Thymus (tissue), 11 donors: ENCODE measurements around the gene LRP1B. TPM values are rescaled to one million over a fixed set of nuclear protein-coding genes. Genes with fewer than 3 reads are reported as not detected.

Source experiments
- DNase-seq, 9 donors: peaks; one replicate each; pipeline ENCODE4 v3.0.0-alpha.2; 2013; ENCODE audit warnings: low spot score in 9 of 9, low read depth in 6 of 9, missing footprints in 1 of 9
- H3K27ac ChIP-seq, 2 donors: one replicate each; pipeline ENCODE4 v1.5.1; 2013; ENCODE audit warnings: control low read depth in 1 of 2, low read depth in 1 of 2, low read length in 1 of 2, mild to moderate bottlenecking in 1 of 2, moderate library complexity in 1 of 2
- H3K27me3 ChIP-seq, 2 donors: one replicate each; pipeline ENCODE4 v1.5.1; 2013; ENCODE audit warnings: low read length in 1 of 2; ENCODE audit not compliant: control insufficient read depth in 2 of 2, insufficient read depth in 1 of 2
- H3K36me3 ChIP-seq, 2 donors: one replicate each; pipeline ENCODE4 v1.5.1; 2013; ENCODE audit warnings: low read length in 1 of 2, mild to moderate bottlenecking in 1 of 2, moderate library complexity in 1 of 2; ENCODE audit not compliant: control insufficient read depth in 2 of 2, insufficient read depth in 2 of 2
- H3K4me1 ChIP-seq, 2 donors: one replicate each; pipeline ENCODE4 v1.5.1; 2013; ENCODE audit warnings: low read length in 2 of 2; ENCODE audit not compliant: control insufficient read depth in 2 of 2, insufficient read depth in 2 of 2
- H3K4me3 ChIP-seq, 2 donors: one replicate each; pipeline ENCODE4 v1.5.1; 2013; ENCODE audit warnings: low read length in 2 of 2, control low read depth in 1 of 2, mild to moderate bottlenecking in 1 of 2
- H3K9me3 ChIP-seq, 2 donors: one replicate each; pipeline ENCODE4 v1.5.1; 2013; ENCODE audit warnings: low read length in 1 of 2, mild to moderate bottlenecking in 1 of 2; ENCODE audit not compliant: control insufficient read depth in 2 of 2, insufficient read depth in 1 of 2
- WGBS: extraction: QIAGEN DNeasy Blood & Tissue Kit; methylation state at CpG from one replicate; pipeline ENCODE4 v1.1.7; 2013; 5-methylcytosine and 5-hydroxymethylcytosine counted together
- polyA plus RNA-seq: library from polyadenylated mRNA; stranded (reverse); fragments of 200-250 nt; gene quantifications from one replicate; pipeline ENCODE4 v1.2.3, GENCODE V29; 2013
- total RNA-seq: library from RNA; stranded (reverse); fragments of 120-200 nt; gene quantifications from one replicate; pipeline ENCODE4 v1.2.4, GENCODE V29; 2013
- donor health status: healthy.

Gene LRP1B
- total and polyA plus RNA-seq, 2 donors, result 0.18 to 0.28 TPM

- Histone ChIP-seq H3K9me3 (no peaks in the 10 kb centered on the region), H3K4me3 (no peak overlapping the region), H3K4me1 (no peaks in the 10 kb centered on the region), H3K27ac (no peak overlapping the region), H3K36me3 (no peaks in the 10 kb centered on the region), H3K27me3 (no peaks in the 10 kb centered on the region)
- whole genome bisulfite sequencing, result 95% methylated on average over 1 of the region's 1 CpG
- no peak for DNase-seq
Measured at GRCh38 chr2:141878016-141878415, 252.8 kb downstream of the LRP1B start.

GRCh38 chr2:141871913-141872634 is 258.7 kb downstream of the LRP1B start:
- Histone ChIP-seq H3K36me3 (no peaks in the 10 kb centered on the region), H3K27ac (no peak overlapping the region), H3K9me3 (no peaks in the 10 kb centered on the region), H3K4me1 (no peaks in the 10 kb centered on the region), H3K27me3 (no peaks in the 10 kb centered on the region), H3K4me3 (no peak overlapping the region)
- 60% methylated on average over 3 of the region's 3 CpGs for WGBS
- DNase-seq, result no peak

GRCh38 chr2:141869572-141869971 is 261.2 kb downstream of the LRP1B start:
- Histone ChIP-seq H3K27me3 (no peaks in the 10 kb centered on the region), H3K4me3 (no peak overlapping the region), H3K9me3 (no peaks in the 10 kb centered on the region), H3K27ac (no peak overlapping the region), H3K4me1 (no peaks in the 10 kb centered on the region), H3K36me3 (no peaks in the 10 kb centered on the region)
- no peak for DNase-seq
- WGBS, result 95% methylated on average over 1 of the region's 1 CpG

- no peaks in the 10 kb centered on the region for H3K27me3 ChIP-seq
- H3K36me3 ChIP-seq, result no peaks in the 10 kb centered on the region
- H3K9me3 ChIP-seq, result no peaks in the 10 kb centered on the region
- DNase-seq, result no peak
- no peak overlapping the region for H3K27ac ChIP-seq
- no peaks in the 10 kb centered on the region for H3K4me1 ChIP-seq
- no peak overlapping the region for H3K4me3 ChIP-seq
Measured at GRCh38 chr2:141863964-141864363, 266.9 kb downstream of the LRP1B start.

GRCh38 chr2:141856215-141856919 is 274.4 kb downstream of the LRP1B start:
- H3K27me3 ChIP-seq, result no peaks in the 10 kb centered on the region
- no peak for DNase-seq
- H3K4me1 ChIP-seq, result no peaks in the 10 kb centered on the region
- H3K36me3 ChIP-seq, result no peaks in the 10 kb centered on the region
- no peak overlapping the region for H3K4me3 ChIP-seq
- WGBS, result 96% methylated on average over 5 of the region's 5 CpGs
- no peaks in the 10 kb centered on the region for H3K9me3 ChIP-seq
- no peak overlapping the region for H3K27ac ChIP-seq

- no peaks in the 10 kb centered on the region for H3K4me1 ChIP-seq
- H3K27me3 ChIP-seq, result no peaks in the 10 kb centered on the region
- H3K27ac ChIP-seq, result no peak overlapping the region
- H3K36me3 ChIP-seq, result no peaks in the 10 kb centered on the region
- H3K4me3 ChIP-seq, result no peak overlapping the region
- no peak for DNase-seq
- no peaks in the 10 kb centered on the region for H3K9me3 ChIP-seq
- WGBS, result 91% methylated on average over 1 of the region's 1 CpG
Measured at GRCh38 chr2:141848191-141848590, 282.6 kb downstream of the LRP1B start.

- Histone ChIP-seq H3K4me1 (no peaks in the 10 kb centered on the region), H3K9me3 (no peaks in the 10 kb centered on the region), H3K27ac (no peak overlapping the region), H3K27me3 (no peaks in the 10 kb centered on the region), H3K36me3 (no peaks in the 10 kb centered on the region), H3K4me3 (no peak overlapping the region)
- 94% methylated on average over 2 of the region's 2 CpGs for WGBS
- no peak for DNase-seq
Measured at GRCh38 chr2:141844231-141844630, 286.6 kb downstream of the LRP1B start.

- H3K4me3 ChIP-seq, result no peak overlapping the region
- DNase-seq, result no peak
- H3K27ac ChIP-seq, result no peak overlapping the region
- no peaks in the 10 kb centered on the region for H3K36me3 ChIP-seq
- WGBS, result 92% methylated on average over 1 of the region's 1 CpG
- H3K27me3 ChIP-seq, result no peaks in the 10 kb centered on the region
- no peaks in the 10 kb centered on the region for H3K9me3 ChIP-seq
- no peaks in the 10 kb centered on the region for H3K4me1 ChIP-seq
Measured at GRCh38 chr2:141835103-141835502, 295.7 kb downstream of the LRP1B start.

- Histone ChIP-seq H3K27me3 (no peaks in the 10 kb centered on the region), H3K4me3 (no peak overlapping the region), H3K27ac (no peak overlapping the region), H3K9me3 (no peaks in the 10 kb centered on the region), H3K36me3 (no peaks in the 10 kb centered on the region), H3K4me1 (no peaks in the 10 kb centered on the region)
- WGBS, result 92% methylated on average over 6 of the region's 6 CpGs
- DNase-seq, result no peak
Measured at GRCh38 chr2:141828761-141829160, 302.1 kb downstream of the LRP1B start.
